Left ventricle myocardium inferior (tissue), 1 donor: Measurements from ENCODE around the gene CACNB4. TPM values are rescaled to one million over a fixed set of nuclear protein-coding genes. Genes with fewer than 3 reads are reported as not detected.

Source experiments
- DNase-seq: peaks from one replicate; pipeline ENCODE4 v3.0.0-alpha.2; 2020
- H3K27ac ChIP-seq: fragments of 200-600 bp; replicated peaks from 2 replicates; pipeline ENCODE4 v1.8.0; 2021
- H3K27me3 ChIP-seq: fragments of 200-600 bp; 2 replicates; pipeline ENCODE4 v1.8.0; 2021; ENCODE audit warnings: low read depth
- H3K36me3 ChIP-seq: fragments of 200-600 bp; 2 replicates; pipeline ENCODE4 v1.8.0; 2021
- H3K4me1 ChIP-seq: fragments of 200-600 bp; 2 replicates; pipeline ENCODE4 v1.8.0; 2021
- H3K4me3 ChIP-seq: fragments of 200-600 bp; 2 replicates; pipeline ENCODE4 v1.8.0; 2021; ENCODE audit warnings: mild to moderate bottlenecking, moderate library complexity
- H3K9me3 ChIP-seq: fragments of 200-600 bp; replicated peaks from 2 replicates; pipeline ENCODE4 v1.8.0; 2021
- intact Hi-C: fragments of 100-400 bp; cut with micrococcal nuclease; formaldehyde crosslinking; loops from one replicate; pipeline ENCODE4 v1.11.0; 2022
- total RNA-seq: library from RNA; stranded (reverse); fragmentation: NEBNext Ultra II Directional; extraction: Animal tissue kit (Norgen Biotek cat#: 25700); gene quantifications from one replicate; pipeline ENCODE4 v1.2.1, GENCODE V29; 2021
- TF ChIP-seq, protein P1 (sequence below): fragments of 200-600 bp; IDR thresholded peaks from 2 replicates; pipeline ENCODE4 v1.8.0; 2021; ENCODE audit warnings: antibody characterized with exemption, mild to moderate bottlenecking, borderline replicate concordance
- donor health status: DM: no; HTN: yes; CAD: no; lungs with severe emphysema.

Gene CACNB4
- total RNA-seq, 1 donor from 2014 or later = 0.25 TPM

DNA sequence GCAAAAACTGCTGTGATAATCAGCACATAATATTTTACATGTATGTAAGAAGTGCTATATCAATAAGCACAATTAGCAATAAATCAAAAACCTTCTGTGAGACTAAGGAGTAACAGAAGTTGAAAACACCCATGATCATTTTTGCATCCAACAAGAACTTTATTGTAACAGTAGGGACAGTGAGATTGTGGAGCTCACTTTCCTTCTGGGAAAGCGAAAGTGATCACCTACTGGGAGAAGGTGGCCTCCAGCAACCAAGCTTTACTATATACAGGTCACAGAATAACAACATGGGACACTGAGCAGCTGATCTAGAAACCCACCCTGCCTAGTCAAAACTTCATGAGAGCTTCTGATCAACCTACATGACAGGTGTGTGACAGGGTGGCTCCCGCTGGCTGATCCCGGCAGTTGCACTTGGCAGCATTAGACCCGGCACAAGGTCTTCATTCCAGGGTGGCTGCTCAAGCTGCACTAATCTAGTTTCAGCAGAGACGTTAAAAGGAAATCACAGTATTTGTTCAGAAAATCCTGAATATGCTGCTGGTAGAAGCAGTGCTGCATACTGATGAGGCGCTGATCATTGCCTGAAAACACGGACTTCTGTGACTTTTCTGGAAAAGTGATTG, 207.2 kb downstream of the CACNB4 start:
- intact Hi-C loops = no loop called here
- no peak overlapping the region for H3K27ac ChIP-seq

DNA sequence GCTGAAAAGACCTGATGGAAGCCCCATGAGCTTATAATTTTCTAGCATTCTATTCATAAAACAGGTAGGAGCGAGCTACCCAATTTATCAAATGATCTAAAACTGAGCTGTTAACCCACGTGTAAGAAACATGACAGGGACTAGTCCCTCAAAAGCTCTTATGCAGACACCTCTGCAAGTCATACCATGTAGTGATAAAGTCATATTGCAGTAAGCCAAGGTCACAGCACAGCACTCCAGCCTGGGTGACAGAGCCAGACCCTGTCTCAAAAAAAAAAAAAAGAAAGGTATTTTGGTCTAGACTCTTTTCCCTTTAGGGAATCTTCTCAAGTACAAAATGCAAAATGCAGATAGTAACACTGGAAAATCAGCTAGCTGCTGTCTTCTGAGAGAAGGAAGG, 211.7 kb downstream of the CACNB4 start:
- Histone ChIP-seq H3K4me1 (peaks cover 15% of the 10 kb centered on the region), H3K27me3 (no peaks in the 10 kb centered on the region), H3K4me3 (no peak overlapping the region), H3K9me3 (no peaks in the 10 kb centered on the region), H3K36me3 (no peaks in the 10 kb centered on the region), H3K27ac (no peak overlapping the region)
- DNase-seq = no peak
- TF ChIP-seq, protein P1, sequence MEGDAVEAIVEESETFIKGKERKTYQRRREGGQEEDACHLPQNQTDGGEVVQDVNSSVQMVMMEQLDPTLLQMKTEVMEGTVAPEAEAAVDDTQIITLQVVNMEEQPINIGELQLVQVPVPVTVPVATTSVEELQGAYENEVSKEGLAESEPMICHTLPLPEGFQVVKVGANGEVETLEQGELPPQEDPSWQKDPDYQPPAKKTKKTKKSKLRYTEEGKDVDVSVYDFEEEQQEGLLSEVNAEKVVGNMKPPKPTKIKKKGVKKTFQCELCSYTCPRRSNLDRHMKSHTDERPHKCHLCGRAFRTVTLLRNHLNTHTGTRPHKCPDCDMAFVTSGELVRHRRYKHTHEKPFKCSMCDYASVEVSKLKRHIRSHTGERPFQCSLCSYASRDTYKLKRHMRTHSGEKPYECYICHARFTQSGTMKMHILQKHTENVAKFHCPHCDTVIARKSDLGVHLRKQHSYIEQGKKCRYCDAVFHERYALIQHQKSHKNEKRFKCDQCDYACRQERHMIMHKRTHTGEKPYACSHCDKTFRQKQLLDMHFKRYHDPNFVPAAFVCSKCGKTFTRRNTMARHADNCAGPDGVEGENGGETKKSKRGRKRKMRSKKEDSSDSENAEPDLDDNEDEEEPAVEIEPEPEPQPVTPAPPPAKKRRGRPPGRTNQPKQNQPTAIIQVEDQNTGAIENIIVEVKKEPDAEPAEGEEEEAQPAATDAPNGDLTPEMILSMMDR = no peak
- intact Hi-C loops = no loop called here

More for the DNA sequence above, 207.2 kb downstream of the CACNB4 start:
- peaks cover 15% of the 10 kb centered on the region for H3K9me3 ChIP-seq
- peak overlapping the region; percentile 46 for H3K4me3 ChIP-seq
- no peaks in the 10 kb centered on the region for H3K27me3 ChIP-seq
- TF ChIP-seq, protein P1 = no peak
- no peaks in the 10 kb centered on the region for H3K36me3 ChIP-seq
- DNase-seq = no peak
- peaks cover 15% of the 10 kb centered on the region for H3K4me1 ChIP-seq

DNA sequence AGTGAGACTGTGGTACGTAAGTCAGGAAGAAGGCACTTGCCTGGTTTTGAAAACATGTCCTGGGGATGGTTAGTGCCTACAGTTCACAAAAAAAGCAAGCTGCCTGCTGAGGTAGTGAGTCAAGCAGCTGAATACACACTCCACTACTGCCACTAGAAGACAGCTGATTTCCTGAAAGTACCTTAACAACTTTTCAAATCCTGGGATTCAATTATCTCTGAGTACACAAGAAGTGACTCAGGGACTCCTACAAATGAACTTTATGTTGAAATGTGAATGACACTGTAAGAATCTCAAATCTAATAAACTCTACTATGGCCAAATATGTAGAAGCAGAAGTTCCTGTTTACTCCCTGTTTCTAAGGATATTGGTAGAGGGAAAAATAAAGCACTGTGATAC, 212.6 kb downstream of the CACNB4 start:
- peaks cover 9% of the 10 kb centered on the region for H3K4me1 ChIP-seq
- no peaks in the 10 kb centered on the region for H3K27me3 ChIP-seq
- intact Hi-C loops = no loop called here
- DNase-seq = no peak
- no peak overlapping the region for H3K27ac ChIP-seq
- no peaks in the 10 kb centered on the region for H3K9me3 ChIP-seq
- no peak overlapping the region for H3K4me3 ChIP-seq
- H3K36me3 ChIP-seq = no peaks in the 10 kb centered on the region
- TF ChIP-seq, protein P1 = no peak

DNA sequence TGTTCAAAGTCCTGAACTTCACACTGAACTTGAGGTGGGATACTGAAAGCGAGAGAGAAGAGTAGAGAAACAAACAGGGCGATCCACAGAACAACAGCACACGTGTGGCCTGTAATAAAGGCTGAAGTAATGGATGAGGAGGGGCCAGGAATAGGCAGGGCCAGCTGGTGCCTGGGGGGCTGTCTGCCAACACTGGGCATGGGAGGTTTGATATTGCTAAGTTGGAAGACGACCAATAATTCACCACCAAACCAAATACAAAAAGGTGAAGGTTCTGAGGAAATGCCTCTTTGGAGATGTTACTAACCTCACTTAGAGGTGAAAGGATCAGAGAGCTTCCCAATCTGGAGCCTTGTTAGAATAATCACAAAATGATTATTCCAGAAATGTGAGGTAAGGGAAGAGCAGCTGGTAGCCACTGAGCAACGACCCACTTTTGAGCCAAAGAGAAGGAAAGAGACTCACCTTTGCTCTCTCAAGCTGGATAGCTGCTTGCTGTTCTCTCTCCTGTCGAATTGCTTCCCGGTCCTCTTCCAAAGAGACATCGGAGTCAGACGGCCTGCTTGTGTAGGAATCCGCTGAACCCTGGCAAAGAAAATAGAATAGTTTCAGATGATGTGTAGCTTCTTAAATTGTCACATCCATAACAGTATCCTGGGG, 215.9 kb downstream of the CACNB4 start:
- no peak for DNase-seq
- Histone ChIP-seq H3K4me3 (no peak overlapping the region), H3K27ac (no peak overlapping the region), H3K9me3 (no peaks in the 10 kb centered on the region), H3K4me1 (peaks cover 9% of the 10 kb centered on the region), H3K27me3 (no peaks in the 10 kb centered on the region), H3K36me3 (no peaks in the 10 kb centered on the region)
- TF ChIP-seq, protein P1 = no peak
- intact Hi-C loops = no loop called here

DNA sequence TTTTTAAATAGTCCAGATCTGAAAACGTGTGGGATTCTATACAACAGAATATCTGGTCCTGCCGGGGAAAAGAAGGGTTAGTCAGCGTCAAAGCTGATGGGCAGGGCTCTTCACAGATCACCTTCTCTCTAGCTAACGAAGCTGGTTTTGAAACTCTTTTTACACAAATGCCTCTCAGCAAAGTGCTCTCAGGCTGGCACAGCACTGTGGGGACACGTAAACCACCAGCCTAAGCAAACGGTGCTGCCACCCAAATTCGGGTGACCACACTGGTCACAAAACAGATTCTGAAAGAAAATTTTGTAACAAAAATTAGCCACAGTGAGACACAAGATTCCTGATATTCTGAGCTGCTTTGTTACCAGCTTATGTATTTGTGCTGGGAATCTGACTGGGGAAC, 217.5 kb downstream of the CACNB4 start:
- TF ChIP-seq, protein P1 = no peak
- intact Hi-C loops = no loop called here

More for the DNA sequence above, 217.5 kb downstream of the CACNB4 start:
- H3K36me3 ChIP-seq = no peaks in the 10 kb centered on the region
- no peak overlapping the region for H3K4me3 ChIP-seq
- H3K27me3 ChIP-seq = no peaks in the 10 kb centered on the region
- no peaks in the 10 kb centered on the region for H3K4me1 ChIP-seq
- H3K27ac ChIP-seq = no peak overlapping the region
- no peak for DNase-seq
- no peaks in the 10 kb centered on the region for H3K9me3 ChIP-seq
